Astrocyte of the spinal cord (primary cell): ENCODE measurements around the gene SRSF9.

ENCODE experiments used
- DNase-seq: peaks from one replicate; pipeline ENCODE4 v3.0.0; 2011; ENCODE audit warnings: low read depth, low spot score
- H3K4me3 ChIP-seq: 2 replicates; pipeline ENCODE4 v1.5.1; 2011; ENCODE audit warnings: low read depth, mild to moderate bottlenecking, low read length, moderate library complexity
- CTCF ChIP-seq: IDR thresholded peaks from 2 replicates; pipeline ENCODE4 v1.5.1; 2012; ENCODE audit warnings: low read depth, mild to moderate bottlenecking, low read length, inconsistent platforms
- in situ Hi-C: cut with HindIII; loops from 2 replicates; pipeline ENCODE4 v1.10.0; 2017; ENCODE audit warnings: low sequenced_read_pairs

Gene SRSF9

GRCh38 chr12:120413901-120414695 is 55.5 kb downstream of the SRSF9 start:
- in situ Hi-C loops, result no loop called here
- no peak overlapping the region for H3K4me3 ChIP-seq
- no peak for DNase-seq
- TF ChIP-seq CTCF, result no peak

GRCh38 chr12:120412421-120412820 is 57.1 kb downstream of the SRSF9 start:
- in situ Hi-C loops, result no loop called here
- DNase-seq, result no peak
- no peak for TF ChIP-seq CTCF
- no peak overlapping the region for H3K4me3 ChIP-seq
